SU-DHL-6 (cell line): ENCODE data around the gene SZRD1.

Source experiments
- EZH2phosphoT487 ChIP-seq: fragments of 200-600 bp; sonication (generic), shearing (Covaris generic); conservative IDR thresholded peaks from 2 replicates; pipeline ENCODE4 v1.6.1; 2018; ENCODE audit warnings: mild to moderate bottlenecking, antibody characterized with exemption, low read length, moderate library complexity, mixed read lengths
- TF ChIP-seq, protein P1 (sequence below): fragments of 200-600 bp; sonication (generic); IDR thresholded peaks from one replicate; pipeline ENCODE4 v1.5.1; 2017; ENCODE audit warnings: antibody characterized with exemption, mild to moderate bottlenecking, low read length, moderate library complexity; ENCODE audit not compliant: insufficient read depth, poor library complexity, severe bottlenecking

GRCh38 chr1:16356867-16357266, 10.2 kb upstream of the SZRD1 start:
- TF ChIP-seq, protein P1, sequence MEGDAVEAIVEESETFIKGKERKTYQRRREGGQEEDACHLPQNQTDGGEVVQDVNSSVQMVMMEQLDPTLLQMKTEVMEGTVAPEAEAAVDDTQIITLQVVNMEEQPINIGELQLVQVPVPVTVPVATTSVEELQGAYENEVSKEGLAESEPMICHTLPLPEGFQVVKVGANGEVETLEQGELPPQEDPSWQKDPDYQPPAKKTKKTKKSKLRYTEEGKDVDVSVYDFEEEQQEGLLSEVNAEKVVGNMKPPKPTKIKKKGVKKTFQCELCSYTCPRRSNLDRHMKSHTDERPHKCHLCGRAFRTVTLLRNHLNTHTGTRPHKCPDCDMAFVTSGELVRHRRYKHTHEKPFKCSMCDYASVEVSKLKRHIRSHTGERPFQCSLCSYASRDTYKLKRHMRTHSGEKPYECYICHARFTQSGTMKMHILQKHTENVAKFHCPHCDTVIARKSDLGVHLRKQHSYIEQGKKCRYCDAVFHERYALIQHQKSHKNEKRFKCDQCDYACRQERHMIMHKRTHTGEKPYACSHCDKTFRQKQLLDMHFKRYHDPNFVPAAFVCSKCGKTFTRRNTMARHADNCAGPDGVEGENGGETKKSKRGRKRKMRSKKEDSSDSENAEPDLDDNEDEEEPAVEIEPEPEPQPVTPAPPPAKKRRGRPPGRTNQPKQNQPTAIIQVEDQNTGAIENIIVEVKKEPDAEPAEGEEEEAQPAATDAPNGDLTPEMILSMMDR = no peak
- TF ChIP-seq EZH2phosphoT487 = no peak
